ENCODE results near the gene VMP1. TPM values are rescaled to one million over a fixed set of nuclear protein-coding genes. Genes with fewer than 3 reads are reported as not detected.
A peak's percentile ranks its signal among the peaks of the same experiment; 100 is the strongest.

The VMP1 gene
- total and polyA plus RNA-seq, 2 of the 13 experiments (the other 11 are each of a cell fraction or from before 2014, with no cell fraction given): 186 to 271 TPM

GRCh38 chr17:59853168-59853918, 145.9 kb downstream of the VMP1 start (continued):
- TF ChIP-seq ZBTB37 (CRISPR knock-in tag; IDR thresholded peaks at IDR 0.05) (0 out of 2 replicates have a peak, but pooled peaks have one; percentile 63), DMAP1 (CRISPR knock-in tag; IDR thresholded peaks at IDR 0.05) (peak; percentile 76; the same call in 1 of the 2 replicates), ARID3A (IDR thresholded peaks at IDR 0.05; ENCODE audit: low read depth, low read length) (peak; percentile 96), GABPA (IDR thresholded peaks at IDR 0.05; ENCODE audit: low read depth, low read length) (no peak), GABPA (CRISPR knock-in tag; IDR thresholded peaks at IDR 0.05; ENCODE audit: low read depth) (peak; percentile 71), HDAC2 (CRISPR knock-in tag; IDR thresholded peaks at IDR 0.05) (peak; percentile 97), HMGXB3 (CRISPR knock-in tag; IDR thresholded peaks at IDR 0.05; ENCODE audit: borderline replicate concordance) (peak; percentile 69; the same call in 1 of the 2 replicates)
- TF ChIP-seq, protein P1, sequence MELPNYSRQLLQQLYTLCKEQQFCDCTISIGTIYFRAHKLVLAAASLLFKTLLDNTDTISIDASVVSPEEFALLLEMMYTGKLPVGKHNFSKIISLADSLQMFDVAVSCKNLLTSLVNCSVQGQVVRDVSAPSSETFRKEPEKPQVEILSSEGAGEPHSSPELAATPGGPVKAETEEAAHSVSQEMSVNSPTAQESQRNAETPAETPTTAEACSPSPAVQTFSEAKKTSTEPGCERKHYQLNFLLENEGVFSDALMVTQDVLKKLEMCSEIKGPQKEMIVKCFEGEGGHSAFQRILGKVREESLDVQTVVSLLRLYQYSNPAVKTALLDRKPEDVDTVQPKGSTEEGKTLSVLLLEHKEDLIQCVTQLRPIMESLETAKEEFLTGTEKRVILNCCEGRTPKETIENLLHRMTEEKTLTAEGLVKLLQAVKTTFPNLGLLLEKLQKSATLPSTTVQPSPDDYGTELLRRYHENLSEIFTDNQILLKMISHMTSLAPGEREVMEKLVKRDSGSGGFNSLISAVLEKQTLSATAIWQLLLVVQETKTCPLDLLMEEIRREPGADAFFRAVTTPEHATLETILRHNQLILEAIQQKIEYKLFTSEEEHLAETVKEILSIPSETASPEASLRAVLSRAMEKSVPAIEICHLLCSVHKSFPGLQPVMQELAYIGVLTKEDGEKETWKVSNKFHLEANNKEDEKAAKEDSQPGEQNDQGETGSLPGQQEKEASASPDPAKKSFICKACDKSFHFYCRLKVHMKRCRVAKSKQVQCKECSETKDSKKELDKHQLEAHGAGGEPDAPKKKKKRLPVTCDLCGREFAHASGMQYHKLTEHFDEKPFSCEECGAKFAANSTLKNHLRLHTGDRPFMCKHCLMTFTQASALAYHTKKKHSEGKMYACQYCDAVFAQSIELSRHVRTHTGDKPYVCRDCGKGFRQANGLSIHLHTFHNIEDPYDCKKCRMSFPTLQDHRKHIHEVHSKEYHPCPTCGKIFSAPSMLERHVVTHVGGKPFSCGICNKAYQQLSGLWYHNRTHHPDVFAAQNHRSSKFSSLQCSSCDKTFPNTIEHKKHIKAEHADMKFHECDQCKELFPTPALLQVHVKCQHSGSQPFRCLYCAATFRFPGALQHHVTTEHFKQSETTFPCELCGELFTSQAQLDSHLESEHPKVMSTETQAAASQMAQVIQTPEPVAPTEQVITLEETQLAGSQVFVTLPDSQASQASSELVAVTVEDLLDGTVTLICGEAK (IDR thresholded peaks at IDR 0.05): 0 out of 2 replicates have a peak, but pooled peaks have one; percentile 6
- TF ChIP-seq, protein P1 (CRISPR knock-in tag; IDR thresholded peaks at IDR 0.05): no peak; the same call in 1 of the 2 replicates
- TF ChIP-seq, protein P2, sequence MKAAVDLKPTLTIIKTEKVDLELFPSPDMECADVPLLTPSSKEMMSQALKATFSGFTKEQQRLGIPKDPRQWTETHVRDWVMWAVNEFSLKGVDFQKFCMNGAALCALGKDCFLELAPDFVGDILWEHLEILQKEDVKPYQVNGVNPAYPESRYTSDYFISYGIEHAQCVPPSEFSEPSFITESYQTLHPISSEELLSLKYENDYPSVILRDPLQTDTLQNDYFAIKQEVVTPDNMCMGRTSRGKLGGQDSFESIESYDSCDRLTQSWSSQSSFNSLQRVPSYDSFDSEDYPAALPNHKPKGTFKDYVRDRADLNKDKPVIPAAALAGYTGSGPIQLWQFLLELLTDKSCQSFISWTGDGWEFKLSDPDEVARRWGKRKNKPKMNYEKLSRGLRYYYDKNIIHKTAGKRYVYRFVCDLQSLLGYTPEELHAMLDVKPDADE (CRISPR knock-in tag; IDR thresholded peaks at IDR 0.05): no peak
